Measurements from ENCODE around the gene RSPH6A. TPM values are rescaled to one million over a fixed set of nuclear protein-coding genes. Genes with fewer than 3 reads are reported as not detected.

The RSPH6A gene
- total and polyA plus RNA-seq, 2 of the 13 experiments (the other 11 are each of a cell fraction or from before 2014, with no cell fraction given): 0.07 TPM; not detected in 1

DNA sequence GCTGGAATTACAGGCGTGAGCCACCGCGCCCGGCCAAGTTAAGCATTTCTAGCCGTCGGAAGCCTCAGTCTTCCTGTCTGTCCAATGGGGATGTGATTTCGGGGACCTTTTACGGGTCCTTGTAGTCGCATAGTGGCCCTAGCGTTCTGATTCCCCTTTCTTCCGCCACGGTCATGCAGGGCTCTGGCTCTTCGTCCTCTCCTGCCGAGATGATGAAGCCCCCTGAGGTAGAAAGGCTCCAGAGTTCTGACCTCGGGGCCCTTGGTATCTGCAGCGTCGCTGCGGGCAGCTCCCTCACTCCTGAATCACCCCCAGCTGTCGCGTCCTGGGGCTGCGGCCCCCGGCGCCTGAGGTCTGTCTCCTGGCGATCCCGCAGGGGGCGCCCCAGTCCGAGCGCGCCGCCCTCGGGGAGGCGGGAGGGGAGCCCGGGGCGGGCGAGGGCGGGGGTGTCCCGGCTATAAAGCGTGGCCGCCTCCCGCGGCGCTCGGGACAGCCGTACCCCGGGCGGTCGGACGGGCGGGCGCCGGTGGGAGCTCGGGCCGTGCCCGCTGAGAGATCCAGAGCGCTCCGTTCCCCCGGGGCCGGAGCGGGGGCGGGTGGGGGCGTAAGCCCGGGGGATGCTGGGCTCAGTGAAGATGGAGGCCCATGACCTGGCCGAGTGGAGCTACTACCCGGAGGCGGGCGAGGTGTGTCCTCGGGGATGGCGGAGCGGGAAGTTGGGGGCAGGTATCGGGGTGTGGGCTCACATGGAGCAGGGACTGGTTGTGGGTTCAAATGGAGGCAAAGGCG lies 48.9 kb upstream of the RSPH6A start, which contains the start of gene FOXA3 (continued):
- TF ChIP-seq, protein P1, sequence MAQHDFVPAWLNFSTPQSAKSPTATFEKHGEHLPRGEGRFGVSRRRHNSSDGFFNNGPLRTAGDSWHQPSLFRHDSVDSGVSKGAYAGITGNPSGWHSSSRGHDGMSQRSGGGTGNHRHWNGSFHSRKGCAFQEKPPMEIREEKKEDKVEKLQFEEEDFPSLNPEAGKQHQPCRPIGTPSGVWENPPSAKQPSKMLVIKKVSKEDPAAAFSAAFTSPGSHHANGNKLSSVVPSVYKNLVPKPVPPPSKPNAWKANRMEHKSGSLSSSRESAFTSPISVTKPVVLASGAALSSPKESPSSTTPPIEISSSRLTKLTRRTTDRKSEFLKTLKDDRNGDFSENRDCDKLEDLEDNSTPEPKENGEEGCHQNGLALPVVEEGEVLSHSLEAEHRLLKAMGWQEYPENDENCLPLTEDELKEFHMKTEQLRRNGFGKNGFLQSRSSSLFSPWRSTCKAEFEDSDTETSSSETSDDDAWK (CRISPR knock-in tag; IDR thresholded peaks at IDR 0.05): no peak
- TF ChIP-seq SMARCC2 (IDR thresholded peaks at IDR 0.05) (no peak), ZNF367 (CRISPR knock-in tag; IDR thresholded peaks at IDR 0.05; ENCODE audit: borderline replicate concordance) (no peak), NFYB (CRISPR knock-in tag; IDR thresholded peaks at IDR 0.05) (no peak), KDM1A (CRISPR knock-in tag; IDR thresholded peaks at IDR 0.05) (peak; percentile 98), ZNF605 (CRISPR knock-in tag; IDR thresholded peaks at IDR 0.05) (no peak), TEAD3 (CRISPR knock-in tag; optimal IDR thresholded peaks at IDR 0.05; ENCODE audit: borderline replicate concordance) (no peak), EED (CRISPR knock-in tag; IDR thresholded peaks at IDR 0.05) (0 out of 2 replicates have a peak, but pooled peaks have one; percentile 54), LCORL (IDR thresholded peaks at IDR 0.05) (no peak), LCORL (CRISPR knock-in tag; IDR thresholded peaks at IDR 0.05) (no peak), ZNF619 (CRISPR knock-in tag; IDR thresholded peaks at IDR 0.05) (peak; percentile 64; the same call in 1 of the 2 replicates), HDAC1 (CRISPR knock-in tag; IDR thresholded peaks at IDR 0.05) (peak; percentile 44; the same call in 1 of the 2 replicates), FOXO1 (CRISPR knock-in tag; IDR thresholded peaks at IDR 0.05) (no peak)
- TF ChIP-seq, protein P2, sequence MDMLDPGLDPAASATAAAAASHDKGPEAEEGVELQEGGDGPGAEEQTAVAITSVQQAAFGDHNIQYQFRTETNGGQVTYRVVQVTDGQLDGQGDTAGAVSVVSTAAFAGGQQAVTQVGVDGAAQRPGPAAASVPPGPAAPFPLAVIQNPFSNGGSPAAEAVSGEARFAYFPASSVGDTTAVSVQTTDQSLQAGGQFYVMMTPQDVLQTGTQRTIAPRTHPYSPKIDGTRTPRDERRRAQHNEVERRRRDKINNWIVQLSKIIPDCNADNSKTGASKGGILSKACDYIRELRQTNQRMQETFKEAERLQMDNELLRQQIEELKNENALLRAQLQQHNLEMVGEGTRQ (IDR thresholded peaks at IDR 0.05; ENCODE audit: low read depth, low read length): no peak
- TF ChIP-seq, protein P2 (CRISPR knock-in tag; IDR thresholded peaks at IDR 0.05; ENCODE audit: borderline replicate concordance): no peak
- TF ChIP-seq, protein P3, sequence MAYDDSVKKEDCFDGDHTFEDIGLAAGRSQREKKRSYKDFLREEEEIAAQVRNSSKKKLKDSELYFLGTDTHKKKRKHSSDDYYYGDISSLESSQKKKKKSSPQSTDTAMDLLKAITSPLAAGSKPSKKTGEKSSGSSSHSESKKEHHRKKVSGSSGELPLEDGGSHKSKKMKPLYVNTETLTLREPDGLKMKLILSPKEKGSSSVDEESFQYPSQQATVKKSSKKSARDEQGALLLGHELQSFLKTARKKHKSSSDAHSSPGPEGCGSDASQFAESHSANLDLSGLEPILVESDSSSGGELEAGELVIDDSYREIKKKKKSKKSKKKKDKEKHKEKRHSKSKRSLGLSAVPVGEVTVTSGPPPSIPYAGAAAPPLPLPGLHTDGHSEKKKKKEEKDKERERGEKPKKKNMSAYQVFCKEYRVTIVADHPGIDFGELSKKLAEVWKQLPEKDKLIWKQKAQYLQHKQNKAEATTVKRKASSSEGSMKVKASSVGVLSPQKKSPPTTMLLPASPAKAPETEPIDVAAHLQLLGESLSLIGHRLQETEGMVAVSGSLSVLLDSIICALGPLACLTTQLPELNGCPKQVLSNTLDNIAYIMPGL (CRISPR knock-in tag; IDR thresholded peaks at IDR 0.05; ENCODE audit: borderline replicate concordance in 1 of 2, low read depth in 1 of 2): peak; percentile 88 to 94; a peak in 3 of 4 replicates
- TF ChIP-seq, protein P4, sequence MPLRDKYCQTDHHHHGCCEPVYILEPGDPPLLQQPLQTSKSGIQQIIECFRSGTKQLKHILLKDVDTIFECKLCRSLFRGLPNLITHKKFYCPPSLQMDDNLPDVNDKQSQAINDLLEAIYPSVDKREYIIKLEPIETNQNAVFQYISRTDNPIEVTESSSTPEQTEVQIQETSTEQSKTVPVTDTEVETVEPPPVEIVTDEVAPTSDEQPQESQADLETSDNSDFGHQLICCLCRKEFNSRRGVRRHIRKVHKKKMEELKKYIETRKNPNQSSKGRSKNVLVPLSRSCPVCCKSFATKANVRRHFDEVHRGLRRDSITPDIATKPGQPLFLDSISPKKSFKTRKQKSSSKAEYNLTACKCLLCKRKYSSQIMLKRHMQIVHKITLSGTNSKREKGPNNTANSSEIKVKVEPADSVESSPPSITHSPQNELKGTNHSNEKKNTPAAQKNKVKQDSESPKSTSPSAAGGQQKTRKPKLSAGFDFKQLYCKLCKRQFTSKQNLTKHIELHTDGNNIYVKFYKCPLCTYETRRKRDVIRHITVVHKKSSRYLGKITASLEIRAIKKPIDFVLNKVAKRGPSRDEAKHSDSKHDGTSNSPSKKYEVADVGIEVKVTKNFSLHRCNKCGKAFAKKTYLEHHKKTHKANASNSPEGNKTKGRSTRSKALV (CRISPR knock-in tag; IDR thresholded peaks at IDR 0.05): no peak
- TF ChIP-seq, protein P5, sequence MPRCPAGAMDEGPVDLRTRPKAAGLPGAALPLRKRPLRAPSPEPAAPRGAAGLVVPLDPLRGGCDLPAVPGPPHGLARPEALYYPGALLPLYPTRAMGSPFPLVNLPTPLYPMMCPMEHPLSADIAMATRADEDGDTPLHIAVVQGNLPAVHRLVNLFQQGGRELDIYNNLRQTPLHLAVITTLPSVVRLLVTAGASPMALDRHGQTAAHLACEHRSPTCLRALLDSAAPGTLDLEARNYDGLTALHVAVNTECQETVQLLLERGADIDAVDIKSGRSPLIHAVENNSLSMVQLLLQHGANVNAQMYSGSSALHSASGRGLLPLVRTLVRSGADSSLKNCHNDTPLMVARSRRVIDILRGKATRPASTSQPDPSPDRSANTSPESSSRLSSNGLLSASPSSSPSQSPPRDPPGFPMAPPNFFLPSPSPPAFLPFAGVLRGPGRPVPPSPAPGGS (CRISPR knock-in tag; IDR thresholded peaks at IDR 0.05): no peak
- TF ChIP-seq, protein P6, sequence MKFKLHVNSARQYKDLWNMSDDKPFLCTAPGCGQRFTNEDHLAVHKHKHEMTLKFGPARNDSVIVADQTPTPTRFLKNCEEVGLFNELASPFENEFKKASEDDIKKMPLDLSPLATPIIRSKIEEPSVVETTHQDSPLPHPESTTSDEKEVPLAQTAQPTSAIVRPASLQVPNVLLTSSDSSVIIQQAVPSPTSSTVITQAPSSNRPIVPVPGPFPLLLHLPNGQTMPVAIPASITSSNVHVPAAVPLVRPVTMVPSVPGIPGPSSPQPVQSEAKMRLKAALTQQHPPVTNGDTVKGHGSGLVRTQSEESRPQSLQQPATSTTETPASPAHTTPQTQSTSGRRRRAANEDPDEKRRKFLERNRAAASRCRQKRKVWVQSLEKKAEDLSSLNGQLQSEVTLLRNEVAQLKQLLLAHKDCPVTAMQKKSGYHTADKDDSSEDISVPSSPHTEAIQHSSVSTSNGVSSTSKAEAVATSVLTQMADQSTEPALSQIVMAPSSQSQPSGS (CRISPR knock-in tag; IDR thresholded peaks at IDR 0.05): no peak; the same call in 1 of the 2 replicates

All from HepG2 (cell line).